HG03066 (cell line): ENCODE measurements around the gene TNS1.
"Not testable (repeated sequence)": the region's sequence is repeated elsewhere in the genome, so short reads cannot be mapped to it uniquely, and the experiment has no call there.

ENCODE experiments used
- ATAC-seq: cut with Tn5 transposase; IDR thresholded peaks from one replicate; pipeline ENCODE4 v1.9.1; 2021; ENCODE audit warnings: low read depth; ENCODE audit not compliant: unreplicated experiment

TNS1 gene

DNA sequence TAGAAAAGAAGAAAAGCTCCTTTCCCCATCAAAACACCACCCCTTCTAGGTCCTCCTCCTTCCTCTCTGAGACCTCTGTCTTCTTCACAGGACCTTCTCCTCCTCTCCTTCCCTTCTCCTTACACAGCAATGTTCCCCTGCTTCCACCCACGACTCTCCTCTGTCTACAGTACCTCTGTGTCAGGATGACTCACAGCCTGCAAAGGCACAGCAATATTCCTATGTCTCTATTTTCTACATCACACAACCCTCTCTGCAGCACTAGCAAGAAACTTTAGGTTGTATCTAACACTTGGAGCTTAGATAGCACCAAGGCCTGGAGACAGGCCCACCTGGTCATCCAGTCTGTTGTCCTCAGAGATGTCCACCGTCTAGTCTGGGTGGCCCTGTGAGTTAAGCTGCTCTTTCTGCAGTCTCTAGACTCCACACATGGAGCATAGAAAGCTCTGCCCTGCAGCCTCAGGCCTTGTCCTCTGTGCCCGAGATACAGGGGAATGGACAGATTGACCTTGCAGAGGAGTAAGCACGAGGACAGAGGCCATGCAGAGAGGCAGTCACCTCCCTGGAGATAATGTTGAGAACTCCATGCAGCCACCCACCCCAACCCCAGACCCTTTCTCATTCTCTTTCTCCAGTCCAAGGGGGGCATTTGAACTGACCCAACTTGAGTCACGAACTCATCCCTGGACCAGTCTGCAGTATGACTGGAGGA is 212.0 kb downstream of the TNS1 start:
- ATAC-seq = no peak

DNA sequence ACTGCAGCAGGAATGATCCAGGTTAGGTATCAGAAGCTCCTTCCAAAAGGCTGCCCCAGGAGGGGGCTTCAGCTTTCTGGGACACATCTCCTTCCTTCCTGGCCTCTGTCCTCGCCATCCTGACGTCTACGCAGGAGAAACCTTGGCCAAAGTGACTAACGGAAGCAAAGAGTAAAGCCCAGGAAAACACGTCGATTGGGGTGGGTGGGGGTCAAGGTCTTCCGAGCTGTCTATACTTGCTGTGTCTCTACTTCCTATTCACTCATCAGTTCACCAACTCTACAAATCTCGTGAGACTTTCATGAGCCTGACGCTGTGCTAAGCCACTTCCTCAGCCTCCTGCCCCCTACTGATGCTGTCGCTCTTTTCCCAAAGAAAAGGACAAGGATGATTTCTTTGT is 212.6 kb downstream of the TNS1 start:
- ATAC-seq = no peak

DNA sequence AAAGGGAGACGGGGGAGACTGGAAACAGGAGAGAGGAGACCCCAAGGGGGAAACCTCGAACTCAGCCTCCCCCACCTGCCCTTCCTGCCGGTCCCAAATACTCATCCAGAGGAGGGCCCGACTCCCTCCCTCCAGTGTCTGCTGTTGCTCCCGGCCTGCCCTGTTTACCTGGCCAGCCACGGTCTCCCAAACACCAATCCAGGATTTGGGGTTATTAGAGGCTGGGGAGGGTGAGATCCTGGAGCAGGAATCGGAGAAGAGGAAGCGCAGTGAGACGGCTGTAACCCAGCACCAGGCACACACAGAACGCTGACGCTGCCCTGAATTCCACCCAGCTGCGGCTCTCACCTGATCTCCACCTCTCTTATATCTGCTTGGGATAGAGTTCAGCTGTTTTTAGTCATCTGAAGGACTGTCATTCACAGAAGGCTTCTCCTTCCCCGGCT is 213.0 kb downstream of the TNS1 start:
- ATAC-seq = no peak

DNA sequence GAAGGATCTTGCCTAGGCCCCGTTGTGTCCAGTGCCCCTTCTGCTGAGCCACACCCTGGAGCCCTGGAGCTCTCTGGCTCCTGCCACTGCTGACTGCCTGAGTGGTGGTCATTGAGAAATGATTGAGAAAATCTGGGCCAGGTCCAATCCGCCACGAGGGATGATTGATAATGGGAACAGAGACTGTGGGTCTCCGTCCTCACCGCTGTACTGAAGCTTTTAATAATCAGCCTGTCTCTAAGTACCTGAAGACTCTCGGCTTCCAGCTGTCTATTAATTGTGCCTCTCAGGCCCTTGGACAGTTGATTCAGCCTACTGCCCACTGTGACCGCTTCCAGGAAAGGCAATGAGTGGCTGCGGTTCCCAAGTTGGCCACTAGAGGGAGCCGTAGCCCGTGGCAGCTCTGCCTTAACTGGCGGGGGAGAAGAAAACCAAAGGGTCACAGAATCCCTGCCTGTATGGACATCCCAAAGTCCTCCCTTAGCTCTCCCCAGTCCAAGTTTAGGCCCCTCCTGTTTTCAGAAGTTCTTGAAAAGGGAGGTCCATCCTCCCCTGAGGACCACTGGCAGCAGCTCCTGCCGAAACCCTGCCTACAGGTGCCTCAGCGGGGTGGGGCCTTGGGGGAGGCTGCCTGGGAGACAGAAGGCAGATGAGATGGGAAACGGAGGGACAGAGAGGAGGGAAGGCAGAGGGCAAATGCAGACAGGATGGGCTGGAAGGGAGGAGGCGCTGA is 213.6 kb downstream of the TNS1 start:
- ATAC-seq = no peak

DNA sequence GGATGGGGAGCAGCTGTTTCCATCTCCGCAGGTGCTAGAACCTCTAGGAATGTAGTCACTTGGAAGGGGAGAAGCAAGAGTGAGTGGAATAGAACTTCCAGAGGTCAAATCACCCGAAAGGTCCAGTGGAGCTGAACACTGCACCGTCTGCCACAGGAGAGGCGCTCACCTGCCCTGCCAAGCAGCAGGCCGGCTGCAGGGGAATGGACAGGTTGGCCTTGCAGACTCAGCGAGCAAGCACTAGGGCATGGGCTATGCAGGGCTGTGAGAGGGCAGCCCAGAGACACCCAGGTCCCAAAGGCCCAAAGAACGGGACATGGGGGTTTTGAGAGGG is 214.2 kb downstream of the TNS1 start:
- no peak for ATAC-seq

DNA sequence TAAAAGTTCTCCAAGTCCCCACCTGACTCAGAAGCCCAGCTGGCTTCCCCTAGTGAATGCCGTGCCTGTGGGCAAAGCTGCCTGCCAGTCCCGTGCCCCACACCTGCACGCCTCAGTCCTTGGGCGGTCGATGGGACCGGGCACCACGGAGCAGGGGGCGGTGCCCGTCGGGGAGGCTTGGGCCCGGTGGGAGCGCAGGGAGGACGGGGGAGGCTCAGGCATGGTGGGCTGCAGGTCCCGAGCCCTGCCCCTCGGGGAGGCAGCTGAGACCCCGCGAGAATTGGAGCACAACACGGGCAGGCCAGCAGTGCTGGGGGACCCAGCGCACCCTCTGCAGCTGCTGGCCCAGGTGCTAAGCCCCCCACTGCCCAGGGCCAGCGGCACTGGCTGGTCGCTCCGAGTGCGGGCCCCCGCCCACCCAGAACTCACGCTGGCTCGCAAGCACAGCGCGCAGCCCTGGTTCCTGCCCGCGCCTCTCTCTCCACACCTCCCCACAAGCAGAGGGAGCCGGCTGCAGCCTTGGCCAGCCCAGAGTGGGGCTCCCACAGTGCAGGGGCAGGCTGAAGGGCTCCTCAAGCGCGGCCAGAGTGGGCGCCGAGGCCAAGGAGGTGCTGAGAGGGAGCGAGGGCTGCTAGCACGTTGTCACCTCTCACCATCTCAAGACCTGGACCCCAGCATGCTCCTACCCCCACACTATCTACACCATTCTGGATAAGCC is 215.5 kb downstream of the TNS1 start:
- ATAC-seq = no peak

DNA sequence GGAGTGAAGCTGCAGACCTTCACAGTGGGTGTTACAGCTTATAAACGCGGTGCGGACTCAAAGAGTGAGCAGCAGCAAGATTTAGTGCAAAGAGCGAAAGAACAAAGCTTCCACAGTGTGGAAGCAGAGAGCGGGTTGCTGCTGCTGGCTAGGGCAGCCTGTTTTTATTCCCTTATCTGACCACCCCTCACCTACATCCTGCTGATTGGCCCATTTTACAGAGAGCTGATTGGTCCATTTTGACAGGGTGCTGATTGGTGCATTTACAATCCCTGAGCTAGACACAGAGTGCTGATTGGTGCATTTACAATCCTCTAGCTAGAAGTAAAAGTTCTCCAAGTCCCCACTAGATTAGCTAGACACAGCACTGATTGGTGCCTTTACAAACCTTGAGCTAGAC is 216.2 kb downstream of the TNS1 start:
- not testable (repeated sequence) for ATAC-seq

DNA sequence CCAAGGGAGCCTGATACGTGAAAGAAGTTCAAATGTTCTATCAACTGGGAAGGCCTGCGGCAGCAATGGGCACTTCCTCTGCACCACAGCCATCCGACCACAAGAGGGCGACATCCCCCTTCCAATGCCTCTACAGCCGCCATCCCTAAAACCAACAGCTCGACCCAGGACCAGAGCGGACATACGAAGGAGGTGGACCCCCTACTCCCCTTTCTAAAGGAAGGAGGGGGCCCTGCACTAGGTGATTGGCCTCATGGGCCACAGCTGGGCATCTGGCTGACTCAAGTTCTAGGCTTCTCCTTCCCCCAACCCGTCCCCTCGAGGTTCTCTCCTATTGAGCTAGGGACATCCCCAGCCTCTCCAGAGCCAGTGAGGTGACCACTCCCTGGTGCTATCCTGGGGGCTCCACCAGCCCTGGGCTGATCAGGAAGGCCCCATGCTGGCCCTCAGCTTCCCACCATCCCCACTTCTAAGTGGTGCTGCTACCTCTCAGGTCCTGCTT is 217.2 kb downstream of the TNS1 start:
- peak; percentile 66 for ATAC-seq

DNA sequence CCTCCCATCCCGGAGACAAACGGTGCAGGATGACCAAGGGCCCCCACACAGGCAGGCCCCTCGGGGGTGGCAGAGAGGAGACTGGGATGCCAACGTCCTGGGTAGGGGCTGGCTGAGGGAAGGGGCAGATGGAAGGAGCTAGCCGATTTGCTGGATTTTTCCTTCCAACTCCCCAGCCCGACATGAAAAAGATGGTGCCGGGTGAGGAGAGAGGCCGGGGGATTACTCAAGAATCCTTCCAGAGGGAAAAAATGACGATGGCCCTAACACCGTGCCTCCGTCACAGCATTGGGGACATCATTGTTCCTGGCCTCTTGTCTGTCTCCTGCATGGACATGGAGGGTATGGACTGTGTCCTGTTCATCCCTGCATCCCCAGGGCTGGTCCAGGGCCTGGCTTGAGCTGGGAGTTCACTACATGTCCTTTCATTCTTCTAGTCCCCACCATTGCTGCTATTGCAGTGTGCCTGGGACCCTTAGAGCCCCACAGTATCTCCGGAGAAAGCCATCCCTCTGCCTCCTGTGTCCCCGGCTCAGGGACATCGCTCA is 217.7 kb downstream of the TNS1 start:
- ATAC-seq = no peak

DNA sequence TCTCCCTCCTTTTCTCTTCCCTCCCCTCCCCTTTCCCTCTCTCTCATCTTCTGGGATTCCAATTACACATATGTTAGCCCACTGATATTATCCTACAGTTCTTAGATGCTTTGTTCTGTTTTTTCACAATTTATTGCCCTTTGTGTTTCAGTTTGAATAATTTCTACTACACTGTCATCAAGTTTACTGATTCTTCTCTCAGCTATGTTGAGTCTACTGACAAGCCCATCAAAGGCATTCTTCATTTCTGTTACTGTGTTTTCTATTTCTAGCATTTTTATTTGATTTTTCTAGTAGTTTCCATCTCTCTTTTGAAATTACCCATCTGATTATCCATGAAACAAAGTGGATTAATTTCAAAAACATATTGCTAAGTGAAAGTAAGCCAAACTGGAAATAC is 219.6 kb downstream of the TNS1 start:
- ATAC-seq = no peak

DNA sequence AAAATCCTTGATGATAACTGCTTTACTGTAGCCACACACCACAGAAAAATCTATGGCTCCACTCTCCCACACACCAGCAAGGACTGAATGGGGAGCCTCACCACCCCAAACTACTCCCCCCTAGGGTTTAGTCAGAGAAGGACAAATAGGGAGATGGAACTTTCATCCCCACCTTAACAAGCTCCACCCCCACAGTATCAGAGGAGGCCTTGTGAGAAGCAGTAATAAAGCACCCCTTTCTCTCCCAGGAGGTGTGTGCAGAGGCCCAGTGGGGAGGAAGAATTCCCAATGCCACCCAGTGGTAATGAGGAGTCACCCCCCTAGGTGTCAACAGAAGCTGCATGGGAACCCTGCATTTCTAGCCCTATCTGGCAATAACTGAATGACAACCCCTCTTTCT is 224.9 kb downstream of the TNS1 start:
- ATAC-seq = no peak

DNA sequence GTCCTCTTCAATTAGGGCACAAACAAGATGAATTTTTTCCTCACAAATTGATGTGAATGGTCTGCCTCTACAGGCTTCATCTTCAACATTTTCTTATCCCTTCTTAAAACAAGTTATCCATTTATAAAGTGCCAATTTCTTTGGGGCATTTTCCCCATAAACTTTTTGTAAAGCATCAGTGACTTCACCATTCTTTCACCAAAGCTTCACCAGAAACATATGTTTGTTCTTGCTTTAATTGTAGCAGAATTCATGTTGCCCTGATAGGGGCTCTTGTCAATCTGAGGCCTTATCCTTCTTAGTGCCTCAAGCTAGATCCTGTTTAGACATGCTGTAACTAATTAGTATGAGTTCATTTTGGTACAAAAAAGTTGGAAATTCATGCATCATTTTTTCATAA is 226.2 kb downstream of the TNS1 start:
- ATAC-seq = no peak

DNA sequence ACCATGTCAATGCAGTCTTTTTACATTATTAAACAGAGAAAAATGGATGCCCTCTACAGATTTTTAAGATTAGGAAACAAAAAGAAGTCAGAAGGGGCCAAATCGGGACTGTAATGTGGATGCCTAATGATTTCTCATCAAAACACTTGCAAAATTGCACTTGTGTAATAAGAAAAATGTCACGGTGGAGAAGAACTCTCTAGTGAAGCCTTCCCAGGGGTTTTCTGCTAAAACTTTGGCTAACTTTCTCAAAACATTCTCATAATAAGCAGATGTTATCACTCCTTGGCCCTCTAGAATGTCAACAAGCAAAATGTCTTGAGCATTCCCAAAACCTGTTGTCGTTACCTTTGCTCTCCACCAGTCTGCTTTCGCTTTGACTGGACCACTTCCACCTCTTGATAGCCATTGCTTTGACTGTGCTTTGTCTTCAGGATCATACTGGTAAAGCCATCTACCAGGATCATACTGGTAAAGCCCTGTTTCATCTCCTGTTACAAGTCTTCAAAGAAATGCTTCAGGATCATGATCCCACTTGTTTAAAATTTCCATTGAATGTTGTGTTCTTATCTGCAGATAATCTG is 226.8 kb downstream of the TNS1 start:
- no peak for ATAC-seq

DNA sequence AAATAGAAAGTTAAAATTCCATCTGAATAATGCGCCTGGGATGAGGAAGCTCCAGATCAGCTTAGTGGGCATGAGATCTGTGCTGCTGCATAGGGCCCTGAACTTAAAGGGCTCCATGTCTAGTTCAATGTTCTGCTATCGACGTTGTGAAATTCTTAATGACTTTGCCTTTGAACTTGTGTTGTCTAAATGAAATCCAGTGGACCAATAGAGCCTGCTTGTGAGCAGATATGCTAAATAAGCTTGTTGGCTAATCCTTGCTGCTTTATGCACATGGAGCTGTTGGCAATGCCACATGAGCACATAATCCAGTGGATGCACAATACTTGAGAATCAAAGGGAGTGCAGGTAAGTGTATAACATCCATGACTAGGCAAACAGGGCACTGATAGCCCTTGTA is 228.6 kb downstream of the TNS1 start:
- no peak for ATAC-seq

DNA sequence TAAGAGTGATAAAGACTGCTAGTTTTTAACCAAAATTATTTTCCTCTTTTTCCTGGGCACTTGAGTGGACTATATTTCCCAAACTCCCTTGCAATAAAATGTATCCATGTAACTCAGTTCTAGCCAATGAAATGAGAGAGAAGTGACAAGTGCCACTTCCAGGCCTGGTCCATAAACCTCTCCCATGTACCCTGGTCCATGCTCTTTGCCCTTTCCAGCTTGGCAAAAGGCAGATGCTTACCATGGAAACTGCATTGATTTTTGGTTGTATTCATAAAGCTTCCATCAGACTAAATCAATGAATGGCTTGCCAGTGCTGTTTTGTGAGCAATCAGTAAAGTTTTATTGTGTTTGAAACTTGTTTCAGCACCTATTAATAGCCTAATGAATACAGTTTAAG is 229.3 kb downstream of the TNS1 start:
- no peak for ATAC-seq

DNA sequence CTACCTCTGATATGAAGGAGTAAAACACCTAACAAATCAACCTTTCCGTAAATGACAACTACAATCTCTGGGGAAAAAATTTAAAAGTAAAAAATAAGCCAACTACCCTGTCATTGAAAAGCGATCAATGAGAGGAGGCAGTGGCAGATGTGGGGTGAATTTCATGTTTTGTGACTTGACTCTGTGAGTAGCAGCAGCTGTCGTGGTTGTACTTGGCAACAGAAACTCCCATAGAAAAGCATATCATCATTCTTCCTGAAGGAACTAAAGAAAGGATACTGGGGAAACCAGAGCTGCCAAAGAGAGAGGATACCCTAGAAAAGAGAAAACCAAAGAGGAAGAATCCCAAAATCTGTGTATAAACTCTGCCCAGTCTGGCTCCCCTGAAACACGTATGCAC is 236.4 kb downstream of the TNS1 start:
- ATAC-seq = no peak

DNA sequence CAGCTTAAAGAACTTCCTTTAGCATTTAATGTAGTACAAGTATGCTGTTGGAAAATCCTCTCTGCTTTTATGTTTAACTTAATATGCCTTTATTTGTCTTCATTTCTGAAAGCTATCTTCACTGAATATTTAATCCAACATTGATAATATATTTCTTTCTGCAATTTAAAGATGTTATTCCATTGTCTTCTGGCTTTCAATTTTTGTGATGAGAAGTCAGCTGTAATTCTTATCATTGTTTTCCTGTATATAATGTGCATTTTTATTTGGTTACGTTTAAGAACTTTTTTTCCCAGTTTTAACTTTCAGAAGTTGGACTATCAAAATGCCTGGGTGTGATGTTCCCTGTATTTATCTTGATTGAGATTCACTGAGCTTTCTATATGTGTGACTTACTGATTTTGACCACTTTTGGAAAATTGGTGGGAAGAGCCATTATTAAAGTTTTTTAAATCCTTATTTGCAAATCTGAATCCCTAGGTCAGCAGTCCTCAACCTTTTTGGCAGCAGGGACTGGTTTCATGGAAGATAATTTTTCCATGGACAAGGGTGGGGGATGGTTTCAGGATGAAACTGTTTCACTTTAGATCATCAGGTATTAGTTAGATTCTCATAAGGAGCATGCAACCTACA is 241.0 kb downstream of the TNS1 start:
- no peak for ATAC-seq

DNA sequence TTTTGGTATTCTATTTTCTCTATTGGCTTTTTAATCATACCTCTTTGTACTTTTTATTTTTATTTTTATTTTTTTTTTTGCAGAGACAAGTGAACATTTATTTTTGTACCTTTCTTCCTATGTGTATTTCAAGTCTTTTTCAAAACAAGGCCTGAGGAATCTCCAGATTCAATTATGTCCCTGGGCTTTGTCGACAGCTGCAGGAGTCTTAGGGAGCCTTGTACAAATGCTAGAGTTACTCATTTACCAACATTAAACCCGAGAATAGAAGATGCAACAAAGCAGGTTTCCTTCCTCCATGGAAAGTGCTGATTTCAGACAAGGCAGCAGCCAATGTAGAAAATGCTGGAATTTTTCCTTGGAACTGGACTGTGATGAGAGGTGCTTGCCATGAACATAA is 242.8 kb downstream of the TNS1 start:
- no peak for ATAC-seq

DNA sequence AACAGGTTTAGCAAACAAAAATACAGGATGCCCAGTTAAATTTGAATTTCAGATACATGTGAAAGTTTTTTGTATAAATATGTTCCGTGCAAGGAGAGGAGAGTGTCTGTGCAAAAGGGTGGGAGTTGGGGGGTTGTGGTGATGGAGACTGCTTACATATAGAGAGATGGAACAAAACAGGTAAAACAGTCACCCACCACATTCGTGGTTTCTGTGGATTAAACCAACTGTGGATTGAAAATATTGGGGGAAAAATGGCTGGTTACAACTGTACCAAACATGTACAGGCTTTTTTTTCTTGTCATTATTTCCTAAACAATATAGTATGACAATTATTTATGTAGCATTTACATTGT is 245.7 kb downstream of the TNS1 start:
- ATAC-seq = no peak

DNA sequence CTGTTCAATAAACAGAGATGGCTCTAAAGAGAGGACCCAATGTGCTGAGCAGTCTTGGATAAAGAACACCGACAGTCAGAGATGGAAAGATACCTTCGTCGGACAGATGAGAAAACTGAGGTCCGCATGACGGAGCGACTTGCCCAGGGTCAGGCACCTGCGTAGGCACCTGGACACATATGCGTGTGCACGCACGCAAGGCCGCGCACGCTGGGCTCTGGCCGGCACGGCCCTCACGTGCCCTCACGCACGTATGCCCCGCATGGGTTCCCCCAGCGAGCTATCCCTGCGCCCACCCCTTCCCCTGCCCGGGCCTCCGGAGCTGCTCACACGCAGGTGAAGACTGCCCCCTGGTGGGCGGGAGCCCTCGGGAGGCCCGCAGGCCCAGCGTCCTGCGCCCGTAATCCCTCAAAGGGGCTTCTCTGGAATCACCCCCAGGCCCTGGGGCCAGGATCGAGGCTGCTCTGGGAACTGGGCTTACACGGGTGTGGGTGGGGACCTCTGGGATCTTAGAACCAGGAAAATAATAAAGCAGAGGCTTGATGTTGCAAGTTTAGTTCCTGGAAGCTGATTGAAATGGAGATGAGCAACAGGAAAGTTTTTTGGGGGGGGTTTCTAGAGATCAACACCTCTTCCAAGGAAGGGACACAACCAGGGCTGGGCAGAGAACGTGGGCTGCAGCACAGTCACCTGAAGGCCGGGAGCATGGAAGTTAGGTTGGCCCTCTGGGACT is 246.3 kb downstream of the TNS1 start:
- no peak for ATAC-seq
